Caco-2 (cell line): ENCODE results near the gene MAST3. TPM values are rescaled to one million over a fixed set of nuclear protein-coding genes. Genes with fewer than 3 reads are reported as not detected.
A peak's percentile ranks its signal among the peaks of the same experiment; 100 is the strongest.

Source experiments
- BruUV-seq: library from RNA; stranded (reverse); fragments of 400-500 nt; replicated peaks from 2 replicates; lab custom pipeline; 2021; lab: Mats Ljungman, UMichigan
- CTCF ChIA-PET: fragments of 300-600 bp; sonication (Branson Sonifier 250); formaldehyde crosslinking; loops from one replicate; lab custom pipeline; 2022; ENCODE audit warnings: antibody characterized with exemption; lab: Charles Lee
- POLR2A ChIA-PET: fragments of 300-600 bp; sonication (Branson Sonifier 250); formaldehyde crosslinking; loops from one replicate; lab custom pipeline; 2022; ENCODE audit warnings: antibody characterized with exemption; lab: Charles Lee
- DNase-seq, 2 experiments: peaks; one replicate each; pipeline versions ENCODE4 v3.0.0 to v3.0.0-alpha.2; 2020 to 2022
- H3K27me3 ChIP-seq: replicated peaks from 2 replicates; pipeline ENCODE4 v1.6.0; 2011; ENCODE audit warnings: low read length; ENCODE audit not compliant: control insufficient read depth, insufficient read depth
- H3K36me3 ChIP-seq: 2 replicates; pipeline ENCODE4 v1.5.1; 2011; ENCODE audit warnings: low read length; ENCODE audit not compliant: control insufficient read depth, insufficient read depth
- H3K4me1 ChIP-seq: fragments of 250-450 bp; sonication (Bioruptor Pico); 2 replicates; pipeline ENCODE4 v1.5.1; 2020; ENCODE audit warnings: mild to moderate bottlenecking
- H3K4me3 ChIP-seq: 2 replicates; pipeline ENCODE4 v1.5.1; 2011; ENCODE audit warnings: low read depth, mild to moderate bottlenecking, control low read depth, low read length
- H3K9me3 ChIP-seq: fragments of 250-450 bp; sonication (Bioruptor Pico); 2 replicates; pipeline ENCODE4 v1.5.1; 2020; ENCODE audit warnings: mild to moderate bottlenecking, moderate library complexity
- H3K27ac Mint-ChIP-seq: one replicate; pipeline ENCODE4 v1.8.0; 2022; ENCODE audit warnings: mixed read lengths; ENCODE audit not compliant: unreplicated experiment
- H3K27me3 Mint-ChIP-seq: one replicate; pipeline ENCODE4 v1.8.0; 2022; ENCODE audit warnings: mixed read lengths; ENCODE audit not compliant: insufficient read depth, unreplicated experiment
- H3K36me3 Mint-ChIP-seq: one replicate; pipeline ENCODE4 v1.8.0; 2022; ENCODE audit warnings: mild to moderate bottlenecking, mixed read lengths; ENCODE audit not compliant: insufficient read depth, unreplicated experiment
- H3K4me1 Mint-ChIP-seq: one replicate; pipeline ENCODE4 v1.8.0; 2022; ENCODE audit warnings: low read depth, mixed read lengths; ENCODE audit not compliant: unreplicated experiment
- H3K4me3 Mint-ChIP-seq: one replicate; pipeline ENCODE4 v1.8.0; 2022; ENCODE audit warnings: mild to moderate bottlenecking, moderate library complexity, mixed read lengths; ENCODE audit not compliant: unreplicated experiment
- H3K9me3 Mint-ChIP-seq: one replicate; pipeline ENCODE4 v1.8.0; 2022; ENCODE audit warnings: mixed read lengths; ENCODE audit not compliant: unreplicated experiment
- intact Hi-C: fragments of 100-400 bp; cut with micrococcal nuclease; formaldehyde crosslinking; loops from one replicate; pipeline ENCODE4 v1.10.0; 2022; ENCODE audit not compliant: unreplicated experiment
- total RNA-seq: library from RNA; stranded (reverse); gene quantifications from 2 replicates; pipeline ENCODE4 v1.2.3, GENCODE V29; 2022
- TF ChIP-seq, protein P1 (sequence below), 2 experiments: fragments of 200-600 bp in 1 of 2; IDR thresholded peaks; 1 replicate in 1 of 2; 2 replicates in 1 of 2; pipeline versions ENCODE4 v1.5.1 to v1.8.0; 2011 to 2022; ENCODE audit warnings: antibody characterized with exemption in 1 of 2, control low read depth in 1 of 2, inconsistent platforms in 1 of 2, low read depth in 1 of 2, low read length in 1 of 2, mild to moderate bottlenecking in 1 of 2, moderate library complexity in 1 of 2; ENCODE audit not compliant: insufficient read depth in 1 of 2, severe bottlenecking in 1 of 2, unreplicated experiment in 1 of 2

Gene MAST3
- total RNA-seq, 1 experiment from 2014 or later: 8.2 TPM

GRCh38 chr19:18192673-18193387 lies 95.3 kb downstream of the MAST3 start, which contains the start of gene MPV17L2:
Gene MPV17L2, plus strand, starts transcription at chr19:18193218. Its CDS starts 64 bp downstream, at chr19:18193282.
- no peaks in the 10 kb centered on the region for H3K27me3 ChIP-seq
- BruUV-seq: no TSS peak
- H3K27me3 Mint-ChIP-seq: no peaks in the 10 kb centered on the region
- H3K36me3 ChIP-seq: no peaks in the 10 kb centered on the region; the same call in 1 of the 2 replicates
- H3K36me3 Mint-ChIP-seq: peaks cover 19% of the 10 kb centered on the region
- CTCF ChIA-PET: interaction anchor here (0.6 to 2.2 kb wide), 13 partner anchors 11 to 193 kb away, joined by 3 to 16 read pairs (median 4); partner anchors contain the start of genes GDF15 and RAB3A
- H3K27ac Mint-ChIP-seq: peak within 1 kb of the TSS; percentile 69
- POLR2A ChIA-PET: interaction anchor here (0.6 to 2.2 kb wide), 11 partner anchors 9 to 726 kb away, joined by 3 to 15 read pairs (median 4); partner anchors contain the start of genes COPE, DDX49, GDF15 and JUND
- H3K4me1 ChIP-seq: peaks cover 4% of the 10 kb centered on the region; the same call in 1 of the 2 replicates
- intact Hi-C loops: loop anchor here (1.0 to 2.0 kb wide), 3 partner anchors 11 to 136 kb away; partner anchors contain the start of gene RAB3A
- no peaks in the 10 kb centered on the region for H3K9me3 Mint-ChIP-seq
- TF ChIP-seq, protein P1, sequence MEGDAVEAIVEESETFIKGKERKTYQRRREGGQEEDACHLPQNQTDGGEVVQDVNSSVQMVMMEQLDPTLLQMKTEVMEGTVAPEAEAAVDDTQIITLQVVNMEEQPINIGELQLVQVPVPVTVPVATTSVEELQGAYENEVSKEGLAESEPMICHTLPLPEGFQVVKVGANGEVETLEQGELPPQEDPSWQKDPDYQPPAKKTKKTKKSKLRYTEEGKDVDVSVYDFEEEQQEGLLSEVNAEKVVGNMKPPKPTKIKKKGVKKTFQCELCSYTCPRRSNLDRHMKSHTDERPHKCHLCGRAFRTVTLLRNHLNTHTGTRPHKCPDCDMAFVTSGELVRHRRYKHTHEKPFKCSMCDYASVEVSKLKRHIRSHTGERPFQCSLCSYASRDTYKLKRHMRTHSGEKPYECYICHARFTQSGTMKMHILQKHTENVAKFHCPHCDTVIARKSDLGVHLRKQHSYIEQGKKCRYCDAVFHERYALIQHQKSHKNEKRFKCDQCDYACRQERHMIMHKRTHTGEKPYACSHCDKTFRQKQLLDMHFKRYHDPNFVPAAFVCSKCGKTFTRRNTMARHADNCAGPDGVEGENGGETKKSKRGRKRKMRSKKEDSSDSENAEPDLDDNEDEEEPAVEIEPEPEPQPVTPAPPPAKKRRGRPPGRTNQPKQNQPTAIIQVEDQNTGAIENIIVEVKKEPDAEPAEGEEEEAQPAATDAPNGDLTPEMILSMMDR (IDR thresholded peaks at IDR 0.05; ENCODE audit: insufficient read depth in 1 of 2, low read depth in 1 of 2, low read length in 1 of 2, severe bottlenecking in 1 of 2, unreplicated experiment in 1 of 2): no peak
- DNase-seq: peak; percentile 98 to 99
- peak within 1 kb of the TSS; percentile 77 for H3K4me3 ChIP-seq
- H3K9me3 ChIP-seq: no peaks in the 10 kb centered on the region
- peak within 1 kb of the TSS; percentile 76 for H3K4me3 Mint-ChIP-seq
- H3K4me1 Mint-ChIP-seq: no peaks in the 10 kb centered on the region

GRCh38 chr19:18193388-18194180 lies 96.0 kb downstream of the MAST3 start:
- no TSS peak for BruUV-seq
- CTCF ChIA-PET: interaction anchor here (0.6 to 2.2 kb wide), 12 partner anchors 11 to 192 kb away, joined by 3 to 16 read pairs (median 4); partner anchors contain the start of genes GDF15 and RAB3A

More at GRCh38 chr19:18193388-18194180, 96.0 kb downstream of the MAST3 start:
- Mint-ChIP-seq H3K4me3 (peak overlapping the region; percentile 76), H3K36me3 (peaks cover 19% of the 10 kb centered on the region), H3K4me1 (no peaks in the 10 kb centered on the region), H3K27ac (peak overlapping the region; percentile 69), H3K27me3 (no peaks in the 10 kb centered on the region), H3K9me3 (no peaks in the 10 kb centered on the region)
- DNase-seq: no peak
- Histone ChIP-seq H3K4me1 (peaks cover 4% of the 10 kb centered on the region; the same call in 1 of the 2 replicates), H3K9me3 (no peaks in the 10 kb centered on the region), H3K4me3 (peak overlapping the region; percentile 77), H3K36me3 (no peaks in the 10 kb centered on the region; the same call in 1 of the 2 replicates), H3K27me3 (no peaks in the 10 kb centered on the region)
- TF ChIP-seq, protein P1 (IDR thresholded peaks at IDR 0.05; ENCODE audit: insufficient read depth in 1 of 2, low read depth in 1 of 2, low read length in 1 of 2, severe bottlenecking in 1 of 2, unreplicated experiment in 1 of 2): no peak
- intact Hi-C loops: loop anchor here (1.0 to 2.0 kb wide), 2 partner anchors 31 to 135 kb away; no protein-coding TSS in a partner anchor
- POLR2A ChIA-PET: interaction anchor here (0.6 to 2.2 kb wide), 8 partner anchors 9 to 192 kb away, joined by 3 to 15 read pairs (median 4); partner anchors contain the start of genes GDF15, JUND and RAB3A
